H1 (cell line): ENCODE results near the gene TSPAN9. TPM values are rescaled to one million over a fixed set of nuclear protein-coding genes. Genes with fewer than 3 reads are reported as not detected.

Experiments used
- EP300 ChIP-seq, 2 experiments: IDR thresholded peaks; 1 replicate in 1 of 2; 2 replicates in 1 of 2; pipeline ENCODE4 v1.6.1; 2011 to 2012; ENCODE audit warnings: low read depth in 2 of 2, low read length in 2 of 2, mild to moderate bottlenecking in 2 of 2, borderline replicate concordance in 1 of 2, inconsistent platforms in 1 of 2, moderate library complexity in 1 of 2
- polyA plus RNA-seq, 7 experiments: library from polyadenylated mRNA; depleted of rRNA in 3 of 7; stranded (reverse) in 5 of 7; unstranded in 2 of 7; fragments of >200 nt in 5 of 7; fragments of 200-250 nt in 2 of 7; gene quantifications; 1 replicate in 5 of 7; 2 replicates in 1 of 7; 4 replicates in 1 of 7; pipeline versions ENCODE4 v1.2.1 to v1.2.3, GENCODE V29; 2011 to 2013; ENCODE audit warnings: missing spikeins in 2 of 7, mixed read lengths in 2 of 7
- total RNA-seq: library from RNA; stranded (reverse); fragmentation: NEBNext Ultra II Directional; extraction: Animal tissue kit (Norgen Biotek cat#: 25700); gene quantifications from 2 replicates; pipeline ENCODE4 v1.2.1, GENCODE V29; 2021

TSPAN9 gene
- total and polyA plus RNA-seq, 2 of the 8 experiments (the other 6 are each of a cell fraction or from before 2014, with no cell fraction given) = 11.5 to 29.1 TPM

- TF ChIP-seq EP300 (IDR thresholded peaks at IDR 0.05; ENCODE audit: borderline replicate concordance in 1 of 2, low read depth in 2 of 2, low read length in 2 of 2) = no peak
Measured at GRCh38 chr12:3140284-3140683, 63.1 kb downstream of the TSPAN9 start (continued).
